NCI-H1694 (cell line): ENCODE measurements around the gene FANCC.

Source experiments
- DNase-seq: peaks from one replicate; lab custom pipeline; 2025; lab: John Stamatoyannopoulos, UW

The FANCC gene

DNA sequence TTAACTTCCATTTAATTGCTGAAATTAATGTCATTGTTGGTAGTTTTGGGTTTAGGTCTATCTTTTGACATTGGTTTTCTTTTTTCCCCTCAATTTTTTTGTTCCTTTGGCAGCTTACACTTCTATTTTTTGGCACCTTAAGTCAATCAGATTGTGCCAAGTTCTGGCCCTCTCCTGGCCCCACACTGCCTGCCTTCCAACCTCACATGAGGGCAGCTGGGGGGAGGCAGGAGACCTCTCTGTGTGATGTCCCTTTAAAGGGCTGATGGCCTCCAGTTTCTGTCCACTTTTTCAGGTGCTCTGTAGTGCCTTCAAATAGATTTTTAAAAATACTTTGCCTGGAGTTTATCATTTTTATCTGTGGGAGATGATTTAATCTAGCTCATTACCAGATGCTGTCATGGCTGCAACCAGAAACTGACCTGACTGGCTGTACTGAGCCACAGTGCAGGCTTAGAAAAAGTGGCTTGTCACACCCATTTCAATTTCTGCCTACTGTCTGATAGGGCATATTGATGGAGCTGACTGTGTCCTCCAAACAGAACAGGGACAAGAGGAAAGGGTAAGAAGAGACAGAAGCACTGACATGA lies 196.6 kb downstream of the FANCC start:
- no peak for DNase-seq

DNA sequence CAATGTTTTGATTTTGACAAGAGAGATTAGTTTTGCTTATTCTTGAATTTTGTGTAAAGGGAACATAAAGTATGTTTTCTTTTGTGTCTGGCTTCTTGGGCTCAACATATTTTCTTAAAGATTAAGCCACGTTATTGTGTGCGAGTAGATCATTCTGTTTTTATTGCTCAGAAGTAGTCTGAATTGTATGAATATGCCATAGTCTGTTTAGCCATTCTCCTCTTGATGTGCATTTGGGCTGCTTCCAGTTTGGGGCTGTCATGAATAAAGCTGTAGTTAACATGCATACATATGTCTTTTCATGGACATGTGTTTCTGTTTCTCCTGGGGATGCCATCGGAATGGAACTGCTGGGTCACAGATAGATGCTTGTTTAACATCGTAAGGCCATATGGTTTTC lies 198.9 kb downstream of the FANCC start:
- no peak for DNase-seq

- no peak for DNase-seq
These were observed 200.7 kb downstream of the FANCC start for GRCh38 chr9:95116808-95117204.

DNA sequence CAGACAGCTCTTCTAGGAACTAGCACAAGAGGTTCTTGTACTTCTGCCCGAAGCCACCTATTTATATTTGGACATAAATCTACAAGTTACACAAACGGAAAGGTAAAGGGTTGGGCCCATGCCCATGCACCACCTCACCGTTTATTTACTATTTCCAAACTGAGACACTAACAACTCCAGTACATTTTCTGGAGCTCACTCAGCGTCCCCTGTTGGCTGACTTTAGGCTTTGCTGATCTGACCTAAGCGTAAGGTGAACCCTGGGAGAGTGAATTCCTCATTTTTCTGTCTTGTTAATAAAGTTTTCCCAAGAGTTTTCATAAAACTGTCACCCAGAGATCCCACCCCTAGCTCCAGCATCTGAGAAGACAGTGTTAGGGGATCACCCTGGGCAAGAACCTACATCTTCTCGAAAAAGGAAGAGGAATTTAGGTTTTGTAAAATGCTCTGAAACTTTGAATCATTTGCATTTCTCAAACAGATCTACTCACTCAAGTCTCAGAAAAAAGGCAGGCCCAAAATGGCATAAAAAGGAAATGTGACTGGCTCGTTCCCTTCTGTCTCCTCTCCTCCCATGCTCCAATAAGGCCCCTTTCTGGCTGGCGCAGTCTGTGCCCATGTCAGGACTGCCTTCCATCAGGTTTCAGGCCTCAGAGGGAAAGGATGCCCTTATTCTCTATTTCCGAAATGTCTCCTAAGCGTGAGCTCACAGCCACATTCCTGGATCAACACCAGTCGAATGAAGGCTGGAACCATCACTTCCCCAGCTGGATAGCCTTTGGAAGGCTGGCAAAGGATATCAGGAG lies 201.3 kb downstream of the FANCC start:
- DNase-seq: no peak

GRCh38 chr9:95115104-95115503 lies 202.4 kb downstream of the FANCC start:
- no peak for DNase-seq

DNA sequence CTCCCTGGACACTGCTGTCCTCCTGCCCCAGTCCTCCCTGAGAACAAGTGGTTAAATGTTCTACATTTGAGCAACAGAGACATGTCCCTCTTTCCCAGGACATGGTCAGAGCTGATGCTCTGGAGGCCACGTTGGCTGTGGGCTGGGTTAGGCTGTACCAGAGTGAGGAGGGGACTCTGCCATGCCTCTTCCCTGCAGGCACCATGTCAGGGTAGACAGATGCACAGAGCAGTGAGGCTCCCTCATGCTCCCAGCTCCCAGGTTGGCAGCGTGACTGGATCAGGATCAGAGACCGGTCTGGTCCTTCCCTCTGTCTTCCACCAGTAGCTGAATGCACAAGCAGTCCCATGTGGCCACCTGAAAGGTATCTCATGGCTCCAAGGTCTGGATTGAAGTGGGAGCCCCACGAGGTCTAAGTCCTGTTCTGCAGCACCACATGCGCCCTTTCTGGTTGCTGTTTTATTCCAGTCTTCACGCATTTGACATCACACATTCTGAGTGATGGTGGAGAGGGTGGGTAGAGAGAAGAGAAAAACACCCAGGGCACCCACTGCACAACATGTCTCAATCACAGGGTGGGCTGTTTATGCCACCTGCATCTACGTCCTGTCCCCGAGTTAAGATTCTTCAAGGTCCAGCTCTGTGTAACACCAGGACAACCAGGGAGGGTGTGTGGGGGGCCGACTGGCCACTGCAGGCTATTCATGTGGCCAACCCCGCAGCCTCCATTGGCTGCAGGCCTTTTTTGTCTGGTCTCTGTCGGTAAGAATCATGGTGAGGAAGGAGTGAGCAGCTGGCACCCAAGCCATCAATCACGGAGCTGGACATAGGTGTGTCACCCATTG lies 204.9 kb downstream of the FANCC start:
- DNase-seq: no peak

DNA sequence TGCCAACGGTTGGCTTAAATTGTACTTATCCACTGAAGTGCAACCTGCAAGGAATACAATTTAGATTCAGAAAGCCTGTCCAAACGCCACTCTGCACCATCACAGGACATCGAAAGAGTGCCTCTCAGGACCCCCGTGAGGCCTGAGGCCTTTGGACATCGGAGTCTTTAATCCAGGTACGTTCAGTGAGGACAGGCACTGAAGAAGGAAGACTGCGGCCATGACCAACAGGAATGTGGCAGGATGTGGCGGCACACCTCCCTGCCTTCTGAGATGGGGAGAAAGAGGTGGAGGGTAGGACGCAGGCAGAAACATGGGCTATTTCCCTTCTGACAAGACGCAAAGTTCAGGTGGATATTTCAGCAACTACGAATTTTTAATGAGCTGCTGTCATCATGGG lies 205.8 kb downstream of the FANCC start:
- DNase-seq: no peak

DNA sequence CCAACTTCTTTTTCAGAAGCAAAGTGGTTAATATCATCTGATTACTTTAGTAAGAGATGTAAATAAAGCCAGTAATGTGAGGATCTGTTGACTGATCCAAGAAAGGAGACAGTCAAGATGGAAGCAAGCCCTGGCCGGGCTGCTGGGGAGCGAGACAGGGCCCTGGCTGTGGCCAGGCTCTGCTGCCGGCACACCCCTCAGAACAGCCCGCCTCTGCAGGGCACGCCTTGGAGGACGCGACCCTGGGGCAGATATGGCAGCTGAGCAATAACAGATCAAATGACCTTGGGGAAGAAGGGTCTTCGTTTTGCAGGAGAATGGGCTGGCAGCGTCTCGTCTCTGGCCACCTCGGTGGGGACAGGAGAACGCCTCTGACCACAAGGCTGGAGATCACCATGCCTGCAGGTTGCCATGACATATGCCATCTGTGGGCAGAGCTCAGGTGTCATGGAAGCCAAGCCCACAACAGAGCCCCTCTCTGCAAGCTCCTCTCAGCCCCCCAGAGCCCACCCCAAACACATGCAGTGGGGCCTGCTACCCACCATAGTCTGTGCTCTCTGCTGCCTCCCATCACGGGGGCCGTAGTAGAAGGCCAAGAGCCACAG lies 206.5 kb downstream of the FANCC start:
- DNase-seq: no peak

DNA sequence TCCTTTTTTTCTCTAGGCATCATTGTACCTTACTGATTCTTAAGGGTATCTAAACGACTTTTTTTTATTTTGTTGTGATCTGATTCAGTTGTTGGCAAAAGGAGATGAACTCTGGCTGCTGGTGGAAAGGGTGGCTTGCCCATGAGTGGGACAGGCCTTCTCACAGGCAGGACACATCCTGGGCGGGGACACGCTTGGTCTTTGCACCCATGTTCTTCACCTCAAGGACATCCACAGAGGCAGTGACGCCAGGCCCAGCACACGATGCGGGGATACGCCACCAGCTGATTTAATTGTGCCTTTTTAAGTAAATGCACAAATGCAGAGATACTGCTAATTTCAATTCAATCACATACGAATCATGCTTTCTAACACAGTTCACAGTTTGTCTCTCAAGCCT lies 208.1 kb downstream of the FANCC start:
- no peak for DNase-seq

DNA sequence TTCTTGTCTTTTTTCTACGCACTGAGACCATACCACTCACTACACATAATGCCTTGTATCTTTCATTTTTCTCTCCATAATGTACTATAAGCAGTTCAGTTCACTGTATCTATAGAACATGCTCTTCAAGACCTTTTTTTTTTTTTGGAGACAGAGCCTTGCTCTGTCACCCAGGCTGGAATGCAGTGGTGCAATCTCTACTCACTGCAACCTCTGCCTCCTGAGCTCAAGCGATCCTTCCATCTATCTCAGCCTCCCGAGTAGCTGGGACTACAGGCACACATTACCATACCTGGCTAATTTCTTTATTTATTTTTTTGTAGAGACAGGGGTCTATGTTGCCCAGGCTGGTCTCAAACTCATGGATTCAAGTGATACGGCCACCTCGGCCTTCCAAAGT lies 208.7 kb downstream of the FANCC start:
- no peak for DNase-seq

DNA sequence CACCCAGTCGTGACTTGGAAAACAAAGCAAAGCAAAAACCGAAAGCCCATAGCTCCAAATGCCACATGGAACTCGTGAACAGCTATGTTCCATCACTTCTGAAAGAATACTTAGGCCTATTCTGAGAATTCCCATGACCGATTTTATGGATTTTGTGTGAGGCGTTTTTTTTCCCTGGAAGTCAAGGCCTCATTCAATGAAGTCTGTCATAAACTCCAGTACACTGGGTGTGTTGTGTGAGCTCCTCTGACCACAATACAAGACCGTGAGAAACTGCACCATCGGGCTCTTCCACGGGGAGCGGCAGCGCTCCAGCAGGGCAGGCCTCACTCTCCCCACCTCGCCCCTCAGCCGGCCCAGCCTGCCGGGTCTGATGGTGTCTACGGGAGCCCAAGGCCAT lies 209.5 kb downstream of the FANCC start:
- no peak for DNase-seq

DNA sequence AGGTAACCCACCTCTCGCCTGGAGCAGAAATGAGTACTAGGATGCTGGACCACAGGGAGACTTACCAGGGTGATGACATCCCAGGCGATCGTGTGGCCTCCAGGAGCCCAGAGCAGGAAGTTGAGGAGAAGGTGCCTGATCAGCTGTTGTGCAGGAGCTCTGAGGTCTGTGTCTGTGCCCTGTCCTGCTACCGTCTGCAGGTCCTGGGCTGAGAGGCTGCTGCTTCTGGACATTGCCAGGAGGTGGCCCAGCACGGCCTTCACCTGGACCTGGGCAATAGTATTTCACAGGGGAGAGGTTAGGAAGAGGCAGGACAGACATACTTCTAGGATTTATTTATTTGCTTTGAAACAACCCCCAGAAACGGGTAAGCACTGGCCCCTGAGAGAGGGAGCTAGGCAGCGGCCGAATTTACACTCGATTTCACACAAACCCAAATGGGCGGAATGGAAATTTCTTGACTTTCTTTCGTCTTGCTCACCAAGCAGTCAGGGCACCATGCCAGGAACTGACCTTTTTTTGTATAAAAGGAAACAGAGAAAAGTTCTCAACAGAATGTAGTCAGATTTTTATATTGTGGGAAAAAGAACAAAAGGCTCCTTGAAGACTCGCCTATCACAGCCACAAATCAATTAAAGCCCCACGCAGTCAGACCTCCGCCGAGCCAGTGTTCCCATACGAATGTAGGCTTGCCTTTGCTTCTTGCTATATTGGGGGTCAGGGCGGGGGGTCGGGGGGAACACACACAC lies 210.3 kb downstream of the FANCC start:
- no peak for DNase-seq

DNA sequence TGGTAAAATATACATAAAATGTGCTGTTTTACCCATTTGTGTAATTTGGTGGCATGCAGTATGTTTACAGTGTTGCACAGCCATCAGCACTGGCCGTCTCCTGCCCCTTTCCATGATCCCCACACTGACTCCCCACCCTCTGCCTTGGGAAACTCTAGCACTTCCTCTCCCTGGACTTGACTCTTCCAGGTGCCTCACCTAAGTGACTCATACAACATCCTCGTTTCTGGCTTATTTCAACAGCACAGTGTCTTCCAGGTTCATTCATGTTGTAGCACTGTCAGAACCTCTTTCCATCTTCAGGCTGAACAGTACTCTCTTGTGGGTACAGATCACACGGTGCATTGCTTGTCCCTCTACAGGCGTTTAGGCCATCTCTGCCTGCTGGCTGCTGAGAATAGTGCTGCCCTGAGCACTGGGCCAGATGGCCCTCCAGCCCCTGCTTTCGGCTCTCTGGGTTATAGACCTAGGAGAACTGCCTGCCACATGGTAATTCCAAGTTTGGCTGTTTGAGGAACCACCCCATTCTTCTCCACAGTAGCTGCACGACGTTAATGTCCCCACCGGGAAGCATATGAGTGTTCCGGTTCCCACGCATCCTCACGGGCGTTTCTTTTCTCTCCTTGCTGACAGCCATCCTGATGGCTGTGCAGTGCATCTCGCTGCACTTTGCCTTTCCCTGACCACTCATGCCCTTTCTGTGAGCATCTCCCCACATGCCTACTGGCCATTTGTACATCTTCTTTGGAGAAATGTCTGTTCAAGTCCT lies 211.8 kb downstream of the FANCC start:
- no peak for DNase-seq

DNA sequence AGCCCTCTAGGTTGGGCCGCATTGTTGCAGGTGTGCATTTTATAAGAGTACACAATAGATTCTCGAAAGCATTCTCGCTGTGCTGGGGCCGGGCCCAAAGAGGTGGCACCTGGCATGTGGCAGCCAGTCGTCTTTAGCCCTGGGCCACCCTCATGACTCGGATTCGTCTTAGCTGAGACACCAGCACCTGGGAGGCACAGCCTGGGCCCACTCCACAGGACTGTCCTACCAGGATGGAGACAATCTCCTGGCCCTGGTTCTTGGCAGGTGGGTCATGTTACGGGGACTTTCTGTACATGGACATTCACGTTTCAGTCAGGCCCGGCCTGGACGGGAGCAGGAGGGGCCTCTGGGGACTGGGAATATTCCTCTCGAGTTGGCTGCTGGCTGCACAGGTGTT lies 212.5 kb downstream of the FANCC start:
- no peak for DNase-seq

DNA sequence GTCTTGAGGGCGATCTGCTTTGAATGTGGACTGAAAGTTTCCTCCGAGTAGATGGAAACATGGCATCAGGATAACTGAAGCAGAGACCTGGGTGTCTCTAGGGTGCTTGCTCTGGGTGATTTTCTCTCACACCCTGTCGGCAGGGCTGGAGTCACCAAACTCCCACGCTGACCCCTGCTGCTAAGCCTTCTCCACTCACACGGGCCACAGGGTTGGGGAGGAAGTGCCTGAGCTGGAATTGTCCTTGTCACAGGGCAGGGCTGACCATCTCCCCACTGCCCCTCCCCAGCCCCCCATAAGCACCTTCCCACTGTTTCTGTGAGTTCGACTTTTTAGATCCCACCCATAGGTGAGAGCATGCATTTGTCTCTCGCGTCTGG lies 212.9 kb downstream of the FANCC start:
- DNase-seq: no peak

DNA sequence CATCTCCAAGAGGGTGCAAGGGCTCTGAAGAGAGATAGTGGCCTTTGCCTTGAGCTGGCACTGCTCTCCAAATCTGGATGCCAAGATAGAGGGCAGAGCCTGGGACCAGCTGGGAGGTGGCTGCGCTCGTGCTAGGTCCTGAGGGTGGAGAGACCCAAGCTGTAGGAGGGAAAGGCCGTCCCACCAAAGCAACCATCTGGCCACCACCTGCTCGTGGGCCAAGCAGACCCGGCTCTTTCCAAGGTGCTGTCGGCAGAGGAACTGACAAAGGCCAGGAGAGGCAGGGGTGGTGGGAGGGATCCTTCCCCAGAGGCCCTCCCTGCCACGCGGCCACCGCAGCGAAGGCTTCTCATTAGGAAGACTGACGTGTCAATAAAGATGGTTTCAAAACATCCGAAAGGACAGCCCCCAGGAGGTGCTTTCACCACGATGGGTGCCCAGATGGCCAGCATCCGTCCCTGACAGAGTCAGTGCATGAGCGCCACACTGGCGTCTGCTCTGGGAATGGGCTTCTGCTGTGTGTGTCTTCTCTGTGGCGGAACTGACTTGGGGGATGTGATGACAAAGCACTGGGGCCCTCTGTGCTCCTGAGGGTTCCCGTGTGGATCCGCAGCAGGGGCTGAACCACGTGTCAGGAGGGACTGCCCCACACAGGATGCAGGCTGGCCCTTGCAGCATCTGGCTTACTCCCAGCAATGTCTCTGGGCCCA lies 213.5 kb downstream of the FANCC start:
- peak; percentile 50 for DNase-seq

GRCh38 chr9:95103281-95103771 lies 214.2 kb downstream of the FANCC start:
- DNase-seq: no peak

GRCh38 chr9:95102572-95102971 lies 214.9 kb downstream of the FANCC start:
- DNase-seq: no peak

GRCh38 chr9:95102001-95102433 lies 215.5 kb downstream of the FANCC start:
- DNase-seq: peak; percentile 32

GRCh38 chr9:95101326-95101725 lies 216.2 kb downstream of the FANCC start:
- no peak for DNase-seq
